MM.1S (cell line): ENCODE data around the gene FOXJ3.

Source experiments
- DNase-seq: peaks from one replicate; pipeline ENCODE4 v3.0.0-alpha.2; 2015
- H2AFZ ChIP-seq: fragments of 300-600 bp; sonication (generic); 2 replicates; pipeline ENCODE4 v1.6.0; 2016; ENCODE audit warnings: antibody characterized with exemption, low read length
- H3F3A ChIP-seq: fragments of 300-600 bp; sonication (generic); 2 replicates; pipeline ENCODE4 v1.6.1; 2016; ENCODE audit warnings: mild to moderate bottlenecking, antibody characterized with exemption, low read length, moderate library complexity, mixed read lengths; ENCODE audit not compliant: insufficient read depth
- H3K27ac ChIP-seq: fragments of 300-600 bp; sonication (generic); 2 replicates; pipeline ENCODE4 v1.5.1; 2016; ENCODE audit warnings: mild to moderate bottlenecking, low read length
- H3K27me3 ChIP-seq: fragments of 300-600 bp; sonication (generic); replicated peaks from 2 replicates; pipeline ENCODE4 v1.6.0; 2016; ENCODE audit warnings: low read length; ENCODE audit not compliant: insufficient read depth
- H3K36me3 ChIP-seq: fragments of 300-600 bp; sonication (generic); replicated peaks from 2 replicates; pipeline ENCODE4 v1.6.1; 2016; ENCODE audit warnings: mild to moderate bottlenecking, low read length, mixed read lengths; ENCODE audit not compliant: insufficient read depth
- H3K4me1 ChIP-seq: fragments of 300-600 bp; sonication (generic); 2 replicates; pipeline ENCODE4 v1.6.1; 2016; ENCODE audit warnings: low read length, mixed read lengths
- H3K4me2 ChIP-seq: fragments of 300-600 bp; sonication (generic); 2 replicates; pipeline ENCODE4 v1.6.0; 2016; ENCODE audit warnings: low read depth, low read length
- H3K4me3 ChIP-seq: fragments of 300-600 bp; sonication (generic); 2 replicates; pipeline ENCODE4 v1.5.1; 2016; ENCODE audit warnings: low read length, mixed read lengths
- H3K79me2 ChIP-seq: fragments of 300-600 bp; sonication (generic); 2 replicates; pipeline ENCODE4 v1.6.1; 2016; ENCODE audit warnings: mixed run types, low read length, mixed read lengths
- H3K9ac ChIP-seq: fragments of 300-600 bp; sonication (generic); 2 replicates; pipeline ENCODE4 v1.6.1; 2016; ENCODE audit warnings: low read length, mixed read lengths
- H3K9me2 ChIP-seq: fragments of 300-600 bp; sonication (generic); replicated peaks from 2 replicates; pipeline ENCODE4 v1.6.1; 2016; ENCODE audit warnings: mild to moderate bottlenecking, low read length, mixed read lengths; ENCODE audit not compliant: insufficient read depth
- H3K9me3 ChIP-seq: fragments of 300-600 bp; sonication (generic); replicated peaks from 2 replicates; pipeline ENCODE4 v1.6.1; 2016; ENCODE audit warnings: mild to moderate bottlenecking, low read length, mixed read lengths; ENCODE audit not compliant: insufficient read depth
- H4K20me1 ChIP-seq: fragments of 300-600 bp; sonication (generic); 2 replicates; pipeline ENCODE4 v1.6.1; 2016; ENCODE audit warnings: mild to moderate bottlenecking, low read length, moderate library complexity, mixed read lengths; ENCODE audit not compliant: insufficient read depth
- CTCF ChIP-seq: fragments of 300-600 bp; sonication (generic); IDR thresholded peaks from 2 replicates; pipeline ENCODE4 v1.5.1; 2016; ENCODE audit warnings: antibody characterized with exemption, low read length, mixed read lengths
- EZH2 ChIP-seq: fragments of 300-600 bp; sonication (generic); optimal IDR thresholded peaks from 2 replicates; pipeline ENCODE3; 2017; ENCODE audit warnings: low read depth, mild to moderate bottlenecking, antibody characterized with exemption, low read length, mixed read lengths
- EZH2phosphoT487 ChIP-seq: fragments of 300-600 bp; sonication (generic); IDR thresholded peaks from 2 replicates; pipeline ENCODE4 v1.6.1; 2018; ENCODE audit warnings: antibody characterized with exemption, low read length

Gene FOXJ3

GRCh38 chr1:42164551-42165420 is 170.2 kb downstream of the FOXJ3 start, which contains the start of gene GUCA2A:
Gene GUCA2A, minus strand, starts transcription at chr1:42164745. Its CDS starts 33 bp downstream, at chr1:42164712.
- no peak within 1 kb of the TSS for H3K4me3 ChIP-seq
- no peaks in the 10 kb centered on the region for H3K79me2 ChIP-seq
- TF ChIP-seq EZH2phosphoT487 = no peak
- TF ChIP-seq EZH2 = no peak
- TF ChIP-seq CTCF = no peak
- H3K4me2 ChIP-seq = no peak within 1 kb of the TSS
- H4K20me1 ChIP-seq = no peaks in the 10 kb centered on the region
- H3K36me3 ChIP-seq = no peaks in the 10 kb centered on the region
- H3K4me1 ChIP-seq = no peaks in the 10 kb centered on the region
- no peaks in the 10 kb centered on the region for H3K9me2 ChIP-seq
- no peaks in the 10 kb centered on the region for H3K27me3 ChIP-seq
- H2AFZ ChIP-seq = no peak within 1 kb of the TSS
- H3K9me3 ChIP-seq = no peaks in the 10 kb centered on the region
- DNase-seq = no peak
- no peak within 1 kb of the TSS for H3K9ac ChIP-seq
- no peaks in the 10 kb centered on the region for H3F3A ChIP-seq
- H3K27ac ChIP-seq = no peak within 1 kb of the TSS

GRCh38 chr1:42163536-42164503 is 171.2 kb downstream of the FOXJ3 start:
- Histone ChIP-seq H3K4me2 (no peak overlapping the region), H3K9ac (no peak overlapping the region), H2AFZ (no peak overlapping the region), H3K4me3 (no peak overlapping the region), H3F3A (no peaks in the 10 kb centered on the region), H3K36me3 (no peaks in the 10 kb centered on the region), H3K4me1 (no peaks in the 10 kb centered on the region), H3K9me2 (no peaks in the 10 kb centered on the region), H4K20me1 (no peaks in the 10 kb centered on the region), H3K9me3 (no peaks in the 10 kb centered on the region), H3K27ac (no peak overlapping the region), H3K79me2 (no peaks in the 10 kb centered on the region), H3K27me3 (no peaks in the 10 kb centered on the region)
- TF ChIP-seq EZH2phosphoT487 = no peak
- TF ChIP-seq CTCF = no peak
- TF ChIP-seq EZH2 = no peak
- DNase-seq = no peak

GRCh38 chr1:42163114-42163513 is 171.9 kb downstream of the FOXJ3 start:
- no peaks in the 10 kb centered on the region for H3K36me3 ChIP-seq
- no peaks in the 10 kb centered on the region for H3K27me3 ChIP-seq
- H3K9me3 ChIP-seq = no peaks in the 10 kb centered on the region
- H3K9me2 ChIP-seq = no peaks in the 10 kb centered on the region
- H4K20me1 ChIP-seq = no peaks in the 10 kb centered on the region
- no peak overlapping the region for H3K4me3 ChIP-seq
- no peaks in the 10 kb centered on the region for H3K79me2 ChIP-seq
- no peak for DNase-seq
- H3K9ac ChIP-seq = no peak overlapping the region
- no peaks in the 10 kb centered on the region for H3K4me1 ChIP-seq
- H2AFZ ChIP-seq = no peak overlapping the region
- H3F3A ChIP-seq = no peaks in the 10 kb centered on the region
- H3K4me2 ChIP-seq = no peak overlapping the region
- TF ChIP-seq EZH2phosphoT487 (no peak), EZH2 (no peak), CTCF (no peak)
- H3K27ac ChIP-seq = no peak overlapping the region
